ENCODE measurements around the gene FAM78B. TPM values are rescaled to one million over a fixed set of nuclear protein-coding genes. Genes with fewer than 3 reads are reported as not detected.

The FAM78B gene
- total RNA-seq, 2 donors from 2014 or later, result 3.7 to 11.0 TPM

DNA sequence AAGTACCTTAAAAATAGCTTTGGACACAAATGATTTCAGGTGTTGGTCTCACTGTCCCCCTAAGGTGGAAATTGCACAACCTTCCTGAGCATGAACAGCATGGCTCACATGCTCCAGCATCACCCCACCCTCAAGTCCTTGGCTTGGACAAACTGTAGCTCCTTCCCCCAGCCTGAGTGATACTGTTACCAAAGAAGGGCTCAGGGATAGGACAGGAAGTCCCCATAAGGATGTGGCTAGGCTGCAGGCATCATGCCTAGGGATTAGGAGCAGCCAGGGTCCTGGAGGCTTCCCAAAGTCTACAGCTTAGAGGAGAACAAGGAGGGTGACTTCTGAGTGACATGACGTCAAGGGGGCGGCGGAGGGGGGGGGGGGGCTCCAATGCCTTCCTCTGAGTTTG is 10.1 kb downstream of the FAM78B start:
- Histone ChIP-seq H3K4me1 (replicated peaks) (no peaks in the 10 kb centered on the region), H3K9me3 (no peaks in the 10 kb centered on the region), H3K4me3 (no peak overlapping the region), H3K36me3 (no peaks in the 10 kb centered on the region), H3K27ac (no peak overlapping the region), H3K27me3 (replicated peaks; ENCODE audit: insufficient read depth) (no peaks in the 10 kb centered on the region)
- intact Hi-C loops (cut with DNase I), result no loop called here
- DNase-seq (ENCODE audit: low spot score), result no peak
- 71% methylated on average over 2 of the region's 3 CpGs for WGBS
- TF ChIP-seq, protein P1, sequence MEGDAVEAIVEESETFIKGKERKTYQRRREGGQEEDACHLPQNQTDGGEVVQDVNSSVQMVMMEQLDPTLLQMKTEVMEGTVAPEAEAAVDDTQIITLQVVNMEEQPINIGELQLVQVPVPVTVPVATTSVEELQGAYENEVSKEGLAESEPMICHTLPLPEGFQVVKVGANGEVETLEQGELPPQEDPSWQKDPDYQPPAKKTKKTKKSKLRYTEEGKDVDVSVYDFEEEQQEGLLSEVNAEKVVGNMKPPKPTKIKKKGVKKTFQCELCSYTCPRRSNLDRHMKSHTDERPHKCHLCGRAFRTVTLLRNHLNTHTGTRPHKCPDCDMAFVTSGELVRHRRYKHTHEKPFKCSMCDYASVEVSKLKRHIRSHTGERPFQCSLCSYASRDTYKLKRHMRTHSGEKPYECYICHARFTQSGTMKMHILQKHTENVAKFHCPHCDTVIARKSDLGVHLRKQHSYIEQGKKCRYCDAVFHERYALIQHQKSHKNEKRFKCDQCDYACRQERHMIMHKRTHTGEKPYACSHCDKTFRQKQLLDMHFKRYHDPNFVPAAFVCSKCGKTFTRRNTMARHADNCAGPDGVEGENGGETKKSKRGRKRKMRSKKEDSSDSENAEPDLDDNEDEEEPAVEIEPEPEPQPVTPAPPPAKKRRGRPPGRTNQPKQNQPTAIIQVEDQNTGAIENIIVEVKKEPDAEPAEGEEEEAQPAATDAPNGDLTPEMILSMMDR (IDR thresholded peaks at IDR 0.05), result no peak
- no peak for TF ChIP-seq POLR2A (IDR thresholded peaks at IDR 0.05)
- TF ChIP-seq POLR2AphosphoS5 (IDR thresholded peaks at IDR 0.05), result no peak

GRCh38 chr1:166155108-166155507 is 11.7 kb downstream of the FAM78B start:
- Histone ChIP-seq H3K9me3 (no peaks in the 10 kb centered on the region), H3K36me3 (no peaks in the 10 kb centered on the region), H3K27me3 (replicated peaks; ENCODE audit: insufficient read depth) (no peaks in the 10 kb centered on the region), H3K4me3 (no peak overlapping the region), H3K27ac (no peak overlapping the region), H3K4me1 (replicated peaks) (no peaks in the 10 kb centered on the region)
- 61% methylated on average over 5 of the region's 5 CpGs for WGBS
- no peak for TF ChIP-seq POLR2A (IDR thresholded peaks at IDR 0.05)
- no peak for TF ChIP-seq POLR2AphosphoS5 (IDR thresholded peaks at IDR 0.05)
- TF ChIP-seq, protein P1 (IDR thresholded peaks at IDR 0.05), result no peak
- intact Hi-C loops (cut with DNase I), result no loop called here
- DNase-seq (ENCODE audit: low spot score), result no peak

- H3K27me3 ChIP-seq (replicated peaks; ENCODE audit: insufficient read depth), result no peaks in the 10 kb centered on the region
- H3K4me1 ChIP-seq (replicated peaks), result no peaks in the 10 kb centered on the region
- H3K36me3 ChIP-seq, result no peaks in the 10 kb centered on the region
- TF ChIP-seq POLR2AphosphoS5 (IDR thresholded peaks at IDR 0.05), result no peak
- no peak for TF ChIP-seq POLR2A (IDR thresholded peaks at IDR 0.05)
- TF ChIP-seq, protein P1 (IDR thresholded peaks at IDR 0.05), result no peak
- H3K9me3 ChIP-seq, result no peaks in the 10 kb centered on the region
- intact Hi-C loops (cut with DNase I), result no loop called here
- no peak for DNase-seq (ENCODE audit: low spot score)
- no peak overlapping the region for H3K27ac ChIP-seq
- H3K4me3 ChIP-seq, result no peak overlapping the region
- WGBS, result 87% methylated on average over 5 of the region's 5 CpGs
Measured at GRCh38 chr1:166153525-166154314, 13.1 kb downstream of the FAM78B start.

DNA sequence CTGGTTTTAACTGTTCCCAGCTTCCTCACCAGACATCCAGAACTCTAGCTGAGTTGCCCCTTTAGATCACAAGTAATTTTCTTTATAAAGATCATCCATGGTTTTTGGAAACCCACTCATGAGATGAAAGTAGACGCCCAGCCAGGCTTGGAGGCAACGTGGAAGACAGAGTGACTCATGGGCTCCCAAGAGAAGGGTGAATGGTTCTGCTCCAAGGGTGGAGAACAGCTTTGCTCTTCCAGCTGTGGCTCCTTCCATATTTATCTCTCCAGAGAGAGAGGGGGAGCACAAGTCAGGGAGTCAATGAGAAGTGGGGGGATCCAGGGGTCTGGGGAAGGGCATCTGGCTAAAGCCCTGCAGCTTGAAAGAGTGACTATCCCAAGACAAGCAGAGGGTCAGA is 13.8 kb downstream of the FAM78B start:
- TF ChIP-seq POLR2A (IDR thresholded peaks at IDR 0.05), result no peak
- no peaks in the 10 kb centered on the region for H3K27me3 ChIP-seq (replicated peaks; ENCODE audit: insufficient read depth)
- no peak for DNase-seq (ENCODE audit: low spot score)
- no peaks in the 10 kb centered on the region for H3K36me3 ChIP-seq
- intact Hi-C loops (cut with DNase I), result no loop called here
- no peak overlapping the region for H3K27ac ChIP-seq
- H3K4me1 ChIP-seq (replicated peaks), result no peaks in the 10 kb centered on the region
- 86% methylated on average over 2 of the region's 2 CpGs for WGBS
- no peak overlapping the region for H3K4me3 ChIP-seq
- no peaks in the 10 kb centered on the region for H3K9me3 ChIP-seq

- intact Hi-C loops (cut with DNase I), result no loop called here
- H3K27ac ChIP-seq, result no peak overlapping the region
Measured at GRCh38 chr1:166151804-166152203, 15.0 kb downstream of the FAM78B start.

More at GRCh38 chr1:166151804-166152203, 15.0 kb downstream of the FAM78B start:
- no peaks in the 10 kb centered on the region for H3K4me1 ChIP-seq (replicated peaks)
- no peaks in the 10 kb centered on the region for H3K9me3 ChIP-seq
- TF ChIP-seq POLR2AphosphoS5 (IDR thresholded peaks at IDR 0.05), result no peak
- no peak for TF ChIP-seq POLR2A (IDR thresholded peaks at IDR 0.05)
- TF ChIP-seq, protein P1 (IDR thresholded peaks at IDR 0.05), result no peak
- 93% methylated on average over 5 of the region's 5 CpGs for WGBS
- H3K4me3 ChIP-seq, result no peak overlapping the region
- no peaks in the 10 kb centered on the region for H3K36me3 ChIP-seq
- H3K27me3 ChIP-seq (replicated peaks; ENCODE audit: insufficient read depth), result no peaks in the 10 kb centered on the region
- no peak for DNase-seq (ENCODE audit: low spot score)
